Islet precursor cell (in vitro differentiated cells): ENCODE results near the gene MUC22.
"Not testable (repeated sequence)": the region's sequence is repeated elsewhere in the genome, so short reads cannot be mapped to it uniquely, and the experiment has no call there.

Experiments used
- DNase-seq: peaks from one replicate; pipeline ENCODE4 v3.0.0-alpha.2; 2018

MUC22 gene

GRCh38 chr6:31000067-31000860 is 10.0 kb upstream of the MUC22 start:
- DNase-seq, result not testable (repeated sequence)

- DNase-seq, result no peak
These were observed 8.9 kb upstream of the MUC22 start for GRCh38 chr6:31001281-31001888.

GRCh38 chr6:31002471-31002870 is 7.8 kb upstream of the MUC22 start:
- no peak for DNase-seq

GRCh38 chr6:31004794-31005193 is 5.5 kb upstream of the MUC22 start:
- no peak for DNase-seq

GRCh38 chr6:31005249-31006020 is 4.8 kb upstream of the MUC22 start:
- no peak for DNase-seq

- DNase-seq, result no peak
These were observed 2.6 kb upstream of the MUC22 start for GRCh38 chr6:31007694-31008093.

GRCh38 chr6:31008165-31008564 is 2.1 kb upstream of the MUC22 start:
- DNase-seq, result no peak

GRCh38 chr6:31009731-31010130 is 543 bp upstream of the MUC22 start:
- no peak for DNase-seq

- DNase-seq, result no peak
These were observed 879 bp downstream of the MUC22 start for GRCh38 chr6:31011153-31011552.

- no peak for DNase-seq
These were observed 6.5 kb downstream of the MUC22 start for GRCh38 chr6:31016659-31017299.

GRCh38 chr6:31017436-31017835 is 7.2 kb downstream of the MUC22 start:
- DNase-seq, result not testable (repeated sequence)

GRCh38 chr6:31020057-31020456 is 9.8 kb downstream of the MUC22 start:
- DNase-seq, result no peak

GRCh38 chr6:31020631-31021255 is 10.5 kb downstream of the MUC22 start:
- not testable (repeated sequence) for DNase-seq

GRCh38 chr6:31021705-31022531 is 11.6 kb downstream of the MUC22 start:
- not testable (repeated sequence) for DNase-seq

GRCh38 chr6:31025595-31025994 is 15.3 kb downstream of the MUC22 start:
- no peak for DNase-seq

GRCh38 chr6:31031095-31031494 is 20.8 kb downstream of the MUC22 start:
- no peak for DNase-seq

GRCh38 chr6:31033075-31033474 is 22.8 kb downstream of the MUC22 start:
- DNase-seq, result no peak

GRCh38 chr6:31035862-31036497 is 25.7 kb downstream of the MUC22 start:
- no peak for DNase-seq

- no peak for DNase-seq
These were observed 26.9 kb downstream of the MUC22 start for GRCh38 chr6:31037169-31037568.

GRCh38 chr6:31037682-31038081 is 27.4 kb downstream of the MUC22 start:
- DNase-seq, result no peak

GRCh38 chr6:31038559-31038958 is 28.3 kb downstream of the MUC22 start:
- DNase-seq, result no peak
